HEK293 (cell line): ENCODE measurements around the gene INSL3.

Source experiments
- CTCF ChIA-PET: fragments of 350-600 bp; formaldehyde crosslinking; extraction: SDS; loops from one replicate; lab custom pipeline; 2021; ENCODE audit warnings: antibody characterized with exemption; lab: Yijun Ruan, JAX
- POLR2A ChIA-PET: fragments of 300-600 bp; formaldehyde crosslinking; extraction: SDS; loops from one replicate; lab custom pipeline; 2020; ENCODE audit warnings: antibody characterized with exemption, inconsistent platforms; lab: Yijun Ruan, JAX
- H3K27ac ChIP-seq: fragments of 200-500 bp; sonication (Bioruptor generic); 2 replicates; pipeline ENCODE4 v1.5.1; 2014; ENCODE audit warnings: low read depth, low read length, control low read depth, inconsistent platforms; ENCODE audit errors: extremely low read depth
- H3K36me3 ChIP-seq, 2 experiments: fragments of 200-500 bp in 1 of 2; sonication (Bioruptor generic) in 1 of 2; 1 replicate in 1 of 2; 2 replicates in 1 of 2; pipeline ENCODE4 v1.5.1; 2014 to 2017; ENCODE audit warnings: inconsistent platforms in 2 of 2, low read length in 2 of 2; ENCODE audit not compliant: control insufficient read depth in 2 of 2, insufficient read depth in 1 of 2
- H3K4me1 ChIP-seq: fragments of 200-500 bp; sonication (Bioruptor generic); 2 replicates; pipeline ENCODE4 v1.5.1; 2014; ENCODE audit warnings: mild to moderate bottlenecking, low read length, inconsistent platforms; ENCODE audit not compliant: control insufficient read depth, insufficient read depth
- H3K4me3 ChIP-seq: 2 replicates; pipeline ENCODE4 v1.5.1; 2011; ENCODE audit warnings: low read depth, mild to moderate bottlenecking, control low read depth, low read length, moderate library complexity
- H3K9me3 ChIP-seq: fragments of 200-500 bp; sonication (Bioruptor generic); 2 replicates; pipeline ENCODE4 v1.5.1; 2014; ENCODE audit warnings: low read depth, low read length, inconsistent platforms; ENCODE audit not compliant: control insufficient read depth, insufficient read depth
- AEBP2 ChIP-seq: fragments of 450-650 bp; formaldehyde crosslinking; IDR thresholded peaks from 2 replicates; pipeline ENCODE4 v1.5.1; 2016; ENCODE audit warnings: missing biosample characterization, missing genetic modification characterization, borderline replicate concordance
- EGR2 ChIP-seq: fragments of 450-650 bp; formaldehyde crosslinking; IDR thresholded peaks from 2 replicates; pipeline ENCODE4 v1.5.1; 2016; ENCODE audit warnings: low read depth, missing biosample characterization, missing genetic modification characterization
- ELK4 ChIP-seq: IDR thresholded peaks from 2 replicates; pipeline ENCODE4 v1.6.1; 2011; ENCODE audit warnings: mild to moderate bottlenecking, low read depth, low read length, borderline replicate concordance
- FEZF1 ChIP-seq: fragments of 450-650 bp; formaldehyde crosslinking; IDR thresholded peaks from 2 replicates; pipeline ENCODE4 v1.5.1; 2016; ENCODE audit warnings: missing biosample characterization, missing genetic modification characterization
- GLI4 ChIP-seq: fragments of 450-650 bp; formaldehyde crosslinking; IDR thresholded peaks from 2 replicates; pipeline ENCODE4 v1.5.1; 2016; ENCODE audit warnings: missing biosample characterization, missing genetic modification characterization
- HOXD13 ChIP-seq: sonication (generic); formaldehyde crosslinking; IDR thresholded peaks from 2 replicates; pipeline ENCODE4 v1.8.0; 2022; ENCODE audit warnings: missing genetic modification reagents, borderline replicate concordance
- REST ChIP-seq: fragments of 450-650 bp; formaldehyde crosslinking; IDR thresholded peaks from 2 replicates; pipeline ENCODE4 v1.5.1; 2016; ENCODE audit warnings: missing biosample characterization, missing genetic modification characterization
- SP2 ChIP-seq: fragments of 450-650 bp; formaldehyde crosslinking; IDR thresholded peaks from 2 replicates; pipeline ENCODE4 v1.5.1; 2016; ENCODE audit warnings: missing biosample characterization, missing genetic modification characterization
- ZBTB17 ChIP-seq: fragments of 450-650 bp; formaldehyde crosslinking; IDR thresholded peaks from 2 replicates; pipeline ENCODE4 v1.5.1; 2016; ENCODE audit warnings: missing biosample characterization, missing genetic modification characterization
- ZFHX2 ChIP-seq: fragments of 450-650 bp; formaldehyde crosslinking; conservative IDR thresholded peaks from 2 replicates; pipeline ENCODE4 v1.5.1; 2016; ENCODE audit warnings: missing biosample characterization, missing genetic modification characterization
- ZNF16 ChIP-seq: fragments of 450-650 bp; formaldehyde crosslinking; IDR thresholded peaks from 2 replicates; pipeline ENCODE4 v1.5.1; 2016; ENCODE audit warnings: low read depth, missing biosample characterization, missing genetic modification characterization
- ZNF184 ChIP-seq: fragments of 450-650 bp; IDR thresholded peaks from 2 replicates; pipeline ENCODE4 v1.5.1; 2018; ENCODE audit warnings: missing biosample characterization, mild to moderate bottlenecking, missing genetic modification characterization
- ZNF324 ChIP-seq: fragments of 450-650 bp; formaldehyde crosslinking; IDR thresholded peaks from 2 replicates; pipeline ENCODE4 v1.5.1; 2016; ENCODE audit warnings: missing biosample characterization, missing genetic modification characterization
- ZNF366 ChIP-seq: fragments of 450-650 bp; formaldehyde crosslinking; conservative IDR thresholded peaks from 2 replicates; pipeline ENCODE4 v1.5.1; 2016; ENCODE audit warnings: missing biosample characterization, missing genetic modification characterization
- ZNF398 ChIP-seq: fragments of 450-650 bp; formaldehyde crosslinking; IDR thresholded peaks from 2 replicates; pipeline ENCODE4 v1.5.1; 2017; ENCODE audit warnings: missing biosample characterization, missing genetic modification characterization
- ZNF488 ChIP-seq: fragments of 450-650 bp; formaldehyde crosslinking; IDR thresholded peaks from 2 replicates; pipeline ENCODE4 v1.5.1; 2016; ENCODE audit warnings: missing biosample characterization, missing genetic modification characterization
- ZNF513 ChIP-seq: fragments of 450-650 bp; IDR thresholded peaks from 2 replicates; pipeline ENCODE4 v1.5.1; 2018; ENCODE audit warnings: missing biosample characterization, missing genetic modification characterization
- ZNF561 ChIP-seq: fragments of 450-650 bp; IDR thresholded peaks from 2 replicates; pipeline ENCODE4 v1.5.1; 2018; ENCODE audit warnings: missing biosample characterization, missing genetic modification characterization, borderline replicate concordance
- ZNF785 ChIP-seq: fragments of 450-650 bp; formaldehyde crosslinking; IDR thresholded peaks from 2 replicates; pipeline ENCODE4 v1.5.1; 2016; ENCODE audit warnings: missing biosample characterization, missing genetic modification characterization

Gene INSL3

GRCh38 chr19:17866964-17867486 lies 45.7 kb upstream of the INSL3 start (continued):
- TF ChIP-seq REST (tag by site-specific recombination) = no peak

GRCh38 chr19:17866312-17866963 lies 45.1 kb upstream of the INSL3 start:
- ChIA-PET POLR2A (interaction anchor here (0.8 to 2.9 kb wide), 3 partner anchors 36 to 78 kb away, joined by 4 to 17 read pairs (median 4); partner anchors contain the start of gene CCDC124), CTCF (no interaction called here)
- H3K4me1 ChIP-seq = no peaks in the 10 kb centered on the region
- no peak overlapping the region for H3K4me3 ChIP-seq
- H3K36me3 ChIP-seq = peaks cover 0 to 47% of the 10 kb centered on the region in 2 experiments; a peak in 2 of 3 replicates
- H3K27ac ChIP-seq = no peak overlapping the region
- 0 out of 2 replicates have a peak, but pooled peaks have one; percentile 9 for TF ChIP-seq ZNF398 (tag by site-specific recombination)
- no peak for TF ChIP-seq HOXD13 (CRISPR knock-in tag)
- TF ChIP-seq ZNF561 (tag by site-specific recombination) = no peak
- peak; percentile 61; the same call in 1 of the 2 replicates for TF ChIP-seq ZBTB17 (tag by site-specific recombination)
- TF ChIP-seq AEBP2 (tag by site-specific recombination) = peak; percentile 58; the same call in 1 of the 2 replicates
- TF ChIP-seq ZNF513 (tag by site-specific recombination) = no peak
- TF ChIP-seq ZNF324 = 0 out of 2 replicates have a peak, but pooled peaks have one; percentile 24
- no peak for TF ChIP-seq ELK4
- TF ChIP-seq ZNF184 = no peak
- no peak for TF ChIP-seq ZNF16 (tag by site-specific recombination)
- 0 out of 2 replicates have a peak, but pooled peaks have one; percentile 59 for TF ChIP-seq GLI4 (tag by site-specific recombination)
- TF ChIP-seq REST (tag by site-specific recombination) = 0 out of 2 replicates have a peak, but pooled peaks have one; percentile 16
- TF ChIP-seq FEZF1 = no peak
- peak; percentile 99 for TF ChIP-seq ZNF366 (tag by site-specific recombination)
- TF ChIP-seq EGR2 (tag by site-specific recombination) = peak; percentile 100
- TF ChIP-seq ZNF488 (tag by site-specific recombination) = 0 out of 2 replicates have a peak, but pooled peaks have one; percentile 45
- 0 out of 2 replicates have a peak, but pooled peaks have one; percentile 64 for TF ChIP-seq ZNF785
- peak; percentile 98 for TF ChIP-seq ZFHX2
- TF ChIP-seq SP2 (tag by site-specific recombination) = peak; percentile 33
- no peaks in the 10 kb centered on the region for H3K9me3 ChIP-seq
